ENCODE results near the gene APPBP2. TPM values are rescaled to one million over a fixed set of nuclear protein-coding genes. Genes with fewer than 3 reads are reported as not detected.

Gene APPBP2
- total RNA-seq, 1 experiment from 2014 or later, result 25.8 TPM

- CTCF ChIA-PET, result no interaction called here
- Histone ChIP-seq H3K27me3 (ENCODE audit: control insufficient read depth, insufficient read depth, low read length) (no peaks in the 10 kb centered on the region), H3K36me3 (ENCODE audit: control insufficient read depth, insufficient read depth, low read length) (peaks cover 5% of the 10 kb centered on the region; the same call in 1 of the 2 replicates), H3K4me3 (ENCODE audit: low read depth in 2 of 2, low read length in 2 of 2) (no peak overlapping the region), H3K9me3 (ENCODE audit: control insufficient read depth, insufficient read depth, low read depth, low read length) (no peaks in the 10 kb centered on the region), H3K27ac (ENCODE audit: low read length) (no peak overlapping the region), H3K4me1 (ENCODE audit: control insufficient read depth, insufficient read depth, low read length) (no peaks in the 10 kb centered on the region)
- BruUV-seq (replicated peaks), result no TSS peak
- intact Hi-C loops (cut with micrococcal nuclease; ENCODE audit: unreplicated experiment), result no loop called here
- in situ Hi-C loops (cut with HindIII; ENCODE audit: low pct_unique_long_range_greater_than_20kb, low sequenced_read_pairs), result no loop called here
- TF ChIP-seq, protein P1, sequence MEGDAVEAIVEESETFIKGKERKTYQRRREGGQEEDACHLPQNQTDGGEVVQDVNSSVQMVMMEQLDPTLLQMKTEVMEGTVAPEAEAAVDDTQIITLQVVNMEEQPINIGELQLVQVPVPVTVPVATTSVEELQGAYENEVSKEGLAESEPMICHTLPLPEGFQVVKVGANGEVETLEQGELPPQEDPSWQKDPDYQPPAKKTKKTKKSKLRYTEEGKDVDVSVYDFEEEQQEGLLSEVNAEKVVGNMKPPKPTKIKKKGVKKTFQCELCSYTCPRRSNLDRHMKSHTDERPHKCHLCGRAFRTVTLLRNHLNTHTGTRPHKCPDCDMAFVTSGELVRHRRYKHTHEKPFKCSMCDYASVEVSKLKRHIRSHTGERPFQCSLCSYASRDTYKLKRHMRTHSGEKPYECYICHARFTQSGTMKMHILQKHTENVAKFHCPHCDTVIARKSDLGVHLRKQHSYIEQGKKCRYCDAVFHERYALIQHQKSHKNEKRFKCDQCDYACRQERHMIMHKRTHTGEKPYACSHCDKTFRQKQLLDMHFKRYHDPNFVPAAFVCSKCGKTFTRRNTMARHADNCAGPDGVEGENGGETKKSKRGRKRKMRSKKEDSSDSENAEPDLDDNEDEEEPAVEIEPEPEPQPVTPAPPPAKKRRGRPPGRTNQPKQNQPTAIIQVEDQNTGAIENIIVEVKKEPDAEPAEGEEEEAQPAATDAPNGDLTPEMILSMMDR (IDR thresholded peaks at IDR 0.05), result no peak
- TF ChIP-seq TCF7L2 (IDR thresholded peaks at IDR 0.05; ENCODE audit: low read depth, low read length) (no peak), SIN3A (IDR thresholded peaks at IDR 0.05; ENCODE audit: borderline replicate concordance, insufficient read depth, low read depth, low read length) (no peak), POLR2AphosphoS5 (IDR thresholded peaks at IDR 0.05; ENCODE audit: low read depth, low read length) (no peak)
- TF ChIP-seq, protein P2, sequence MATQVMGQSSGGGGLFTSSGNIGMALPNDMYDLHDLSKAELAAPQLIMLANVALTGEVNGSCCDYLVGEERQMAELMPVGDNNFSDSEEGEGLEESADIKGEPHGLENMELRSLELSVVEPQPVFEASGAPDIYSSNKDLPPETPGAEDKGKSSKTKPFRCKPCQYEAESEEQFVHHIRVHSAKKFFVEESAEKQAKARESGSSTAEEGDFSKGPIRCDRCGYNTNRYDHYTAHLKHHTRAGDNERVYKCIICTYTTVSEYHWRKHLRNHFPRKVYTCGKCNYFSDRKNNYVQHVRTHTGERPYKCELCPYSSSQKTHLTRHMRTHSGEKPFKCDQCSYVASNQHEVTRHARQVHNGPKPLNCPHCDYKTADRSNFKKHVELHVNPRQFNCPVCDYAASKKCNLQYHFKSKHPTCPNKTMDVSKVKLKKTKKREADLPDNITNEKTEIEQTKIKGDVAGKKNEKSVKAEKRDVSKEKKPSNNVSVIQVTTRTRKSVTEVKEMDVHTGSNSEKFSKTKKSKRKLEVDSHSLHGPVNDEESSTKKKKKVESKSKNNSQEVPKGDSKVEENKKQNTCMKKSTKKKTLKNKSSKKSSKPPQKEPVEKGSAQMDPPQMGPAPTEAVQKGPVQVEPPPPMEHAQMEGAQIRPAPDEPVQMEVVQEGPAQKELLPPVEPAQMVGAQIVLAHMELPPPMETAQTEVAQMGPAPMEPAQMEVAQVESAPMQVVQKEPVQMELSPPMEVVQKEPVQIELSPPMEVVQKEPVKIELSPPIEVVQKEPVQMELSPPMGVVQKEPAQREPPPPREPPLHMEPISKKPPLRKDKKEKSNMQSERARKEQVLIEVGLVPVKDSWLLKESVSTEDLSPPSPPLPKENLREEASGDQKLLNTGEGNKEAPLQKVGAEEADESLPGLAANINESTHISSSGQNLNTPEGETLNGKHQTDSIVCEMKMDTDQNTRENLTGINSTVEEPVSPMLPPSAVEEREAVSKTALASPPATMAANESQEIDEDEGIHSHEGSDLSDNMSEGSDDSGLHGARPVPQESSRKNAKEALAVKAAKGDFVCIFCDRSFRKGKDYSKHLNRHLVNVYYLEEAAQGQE (IDR thresholded peaks at IDR 0.05; ENCODE audit: insufficient read depth in 1 of 2, low read depth in 2 of 2, low read length in 1 of 2), result no peak
- DNase-seq (ENCODE audit: low read depth, low spot score) (no peak), ATAC-seq (no peak)
- POLR2A ChIA-PET, result no interaction called here
Observed at GRCh38 chr17:60461584-60461983, 64.5 kb downstream of the APPBP2 start.

DNA sequence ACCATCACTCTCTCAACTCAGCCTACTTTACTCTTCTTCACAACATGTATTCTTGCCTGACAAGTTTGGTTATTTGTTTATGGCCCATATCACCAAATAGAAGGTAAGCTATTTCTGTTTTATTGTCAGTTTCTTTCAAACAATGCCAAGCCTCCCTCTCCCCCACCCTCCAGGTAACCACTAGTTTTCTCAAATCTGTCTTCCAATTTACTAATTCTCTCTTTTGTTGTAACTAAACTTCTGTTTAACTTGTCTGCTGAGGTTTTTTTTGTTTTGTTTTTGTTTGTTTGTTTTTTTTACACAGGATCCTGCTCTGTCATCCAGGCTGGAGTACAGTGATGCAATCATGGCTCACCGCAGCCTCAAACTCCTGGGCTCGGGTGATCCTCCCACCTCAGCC is 68.9 kb downstream of the APPBP2 start:
- no peaks in the 10 kb centered on the region; the same call in 1 of the 2 replicates for H3K36me3 ChIP-seq (ENCODE audit: control insufficient read depth, insufficient read depth, low read length)
- H3K4me3 ChIP-seq (ENCODE audit: low read depth in 2 of 2, low read length in 2 of 2), result no peak overlapping the region
- no peak for DNase-seq (ENCODE audit: low read depth, low spot score)
- H3K27ac ChIP-seq (ENCODE audit: low read length), result no peak overlapping the region
- H3K4me1 ChIP-seq (ENCODE audit: control insufficient read depth, insufficient read depth, low read length), result no peaks in the 10 kb centered on the region
- no peak for ATAC-seq
- ChIA-PET CTCF (no interaction called here), POLR2A (interaction anchor here (0.6 kb wide), 1 partner anchor 908 kb away, joined by 3 read pairs; no protein-coding TSS in a partner anchor)
- TF ChIP-seq, protein P2 (IDR thresholded peaks at IDR 0.05; ENCODE audit: insufficient read depth in 1 of 2, low read depth in 2 of 2, low read length in 1 of 2), result no peak
- TF ChIP-seq TCF7L2 (IDR thresholded peaks at IDR 0.05; ENCODE audit: low read depth, low read length) (no peak), POLR2AphosphoS5 (IDR thresholded peaks at IDR 0.05; ENCODE audit: low read depth, low read length) (no peak), SIN3A (IDR thresholded peaks at IDR 0.05; ENCODE audit: borderline replicate concordance, insufficient read depth, low read depth, low read length) (no peak)
- TF ChIP-seq, protein P1 (IDR thresholded peaks at IDR 0.05), result no peak
- no peaks in the 10 kb centered on the region for H3K27me3 ChIP-seq (ENCODE audit: control insufficient read depth, insufficient read depth, low read length)
- in situ Hi-C loops (cut with HindIII; ENCODE audit: low pct_unique_long_range_greater_than_20kb, low sequenced_read_pairs) (no loop called here), intact Hi-C loops (cut with micrococcal nuclease; ENCODE audit: unreplicated experiment) (no loop called here)
- no TSS peak for BruUV-seq (replicated peaks)
- H3K9me3 ChIP-seq (ENCODE audit: control insufficient read depth, insufficient read depth, low read depth, low read length), result no peaks in the 10 kb centered on the region
